ENCODE results near the gene TMEM151B.
"Not testable (repeated sequence)": the region's sequence is repeated elsewhere in the genome, so short reads cannot be mapped to it uniquely, and the experiment has no call there.

Gene TMEM151B

GRCh38 chr6:44309092-44309491 is 38.8 kb downstream of the TMEM151B start:
- H3K36me3 Mint-ChIP-seq: peaks cover 9% of the 10 kb centered on the region
- H3K27ac Mint-ChIP-seq: no peak overlapping the region
- H3K4me3 Mint-ChIP-seq: no peak overlapping the region
- H3K4me1 Mint-ChIP-seq: peaks cover 18% of the 10 kb centered on the region
- H3K9me3 Mint-ChIP-seq: no peaks in the 10 kb centered on the region
- H3K27me3 Mint-ChIP-seq: no peaks in the 10 kb centered on the region

DNA sequence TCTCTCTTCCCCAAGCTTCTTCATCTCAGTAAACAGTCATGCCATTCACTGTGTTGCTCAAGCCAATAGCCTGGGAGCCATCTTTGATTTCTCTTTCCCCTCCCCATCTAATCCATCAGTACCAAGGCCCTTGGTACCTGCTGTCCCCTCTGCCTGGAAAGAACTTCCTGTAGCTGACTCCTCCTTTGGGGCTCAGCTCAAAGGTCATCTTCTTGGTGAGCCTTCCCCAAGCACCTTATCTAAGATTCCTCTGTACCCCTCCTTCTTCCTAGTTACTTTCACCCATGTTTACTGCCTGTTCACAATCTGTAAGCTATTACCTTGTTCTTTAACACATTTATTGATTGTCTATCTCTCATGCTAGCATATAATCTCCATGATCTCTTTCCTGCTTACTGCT is 39.4 kb downstream of the TMEM151B start:
- Mint-ChIP-seq H3K36me3 (peaks cover 9% of the 10 kb centered on the region), H3K27ac (no peak overlapping the region), H3K27me3 (no peaks in the 10 kb centered on the region), H3K4me1 (peaks cover 18% of the 10 kb centered on the region), H3K4me3 (no peak overlapping the region), H3K9me3 (no peaks in the 10 kb centered on the region)

GRCh38 chr6:44310241-44310640 is 40.0 kb downstream of the TMEM151B start:
- no peak overlapping the region for H3K4me3 Mint-ChIP-seq
- no peaks in the 10 kb centered on the region for H3K9me3 Mint-ChIP-seq
- peaks cover 18% of the 10 kb centered on the region for H3K4me1 Mint-ChIP-seq
- H3K27me3 Mint-ChIP-seq: no peaks in the 10 kb centered on the region
- H3K36me3 Mint-ChIP-seq: peaks cover 9% of the 10 kb centered on the region
- no peak overlapping the region for H3K27ac Mint-ChIP-seq

- no peaks in the 10 kb centered on the region for H3K9me3 Mint-ChIP-seq
- H3K27ac Mint-ChIP-seq: no peak overlapping the region
Measured at GRCh38 chr6:44311304-44311703, 41.1 kb downstream of the TMEM151B start.

GRCh38 chr6:44311767-44312166 is 41.5 kb downstream of the TMEM151B start:
- H3K9me3 Mint-ChIP-seq: no peaks in the 10 kb centered on the region
- peaks cover 9% of the 10 kb centered on the region for H3K36me3 Mint-ChIP-seq
- no peaks in the 10 kb centered on the region for H3K27me3 Mint-ChIP-seq
- H3K4me1 Mint-ChIP-seq: peaks cover 18% of the 10 kb centered on the region
- H3K27ac Mint-ChIP-seq: peak overlapping the region; percentile 77
- peak overlapping the region; percentile 99 for H3K4me3 Mint-ChIP-seq

More at GRCh38 chr6:44311304-44311703, 41.1 kb downstream of the TMEM151B start:
- Mint-ChIP-seq H3K4me1 (peaks cover 18% of the 10 kb centered on the region), H3K27me3 (no peaks in the 10 kb centered on the region), H3K4me3 (peak overlapping the region; percentile 99), H3K36me3 (peaks cover 9% of the 10 kb centered on the region)

- peaks cover 18% of the 10 kb centered on the region for H3K4me1 Mint-ChIP-seq
- no peaks in the 10 kb centered on the region for H3K9me3 Mint-ChIP-seq
- H3K27ac Mint-ChIP-seq: peak within 1 kb of the TSS; percentile 95
- H3K4me3 Mint-ChIP-seq: peak within 1 kb of the TSS; percentile 99
- peaks cover 9% of the 10 kb centered on the region for H3K36me3 Mint-ChIP-seq
- H3K27me3 Mint-ChIP-seq: no peaks in the 10 kb centered on the region
Measured at GRCh38 chr6:44312901-44313788, 42.9 kb downstream of the TMEM151B start, which contains the start of gene AARS2. AARS2 (minus strand) TSS chr6:44313347; CDS start chr6:44313323, 24 bp downstream.

- not testable (repeated sequence) for H3K27me3 Mint-ChIP-seq, H3K9me3 Mint-ChIP-seq, H3K36me3 Mint-ChIP-seq, H3K4me3 Mint-ChIP-seq, H3K27ac Mint-ChIP-seq
- peaks cover 18% of the 10 kb centered on the region for H3K4me1 Mint-ChIP-seq
Measured at GRCh38 chr6:44314657-44315056, 44.4 kb downstream of the TMEM151B start.

DNA sequence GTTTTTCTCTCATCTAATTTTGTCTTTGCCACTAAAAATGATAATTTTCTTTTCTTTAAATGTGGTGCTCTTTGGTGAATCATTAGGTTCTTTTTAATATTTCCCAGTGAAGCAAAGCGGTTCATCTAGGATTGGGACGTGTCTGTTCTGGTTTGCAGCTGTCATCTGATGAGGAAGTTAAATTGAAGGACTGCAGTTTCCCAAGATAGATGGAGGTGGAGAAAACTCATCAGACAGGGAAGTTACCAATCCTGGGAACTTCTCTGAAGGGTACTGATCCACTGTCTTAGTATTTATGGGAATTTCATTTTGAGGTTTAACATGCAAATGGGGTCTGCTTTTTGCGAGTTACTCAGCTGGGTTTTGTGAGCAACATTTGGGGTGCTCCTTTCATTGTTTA is 45.3 kb downstream of the TMEM151B start:
- Mint-ChIP-seq H3K36me3 (peaks cover 3% of the 10 kb centered on the region), H3K9me3 (no peaks in the 10 kb centered on the region), H3K4me1 (peaks cover 18% of the 10 kb centered on the region), H3K27ac (no peak overlapping the region), H3K4me3 (no peak overlapping the region), H3K27me3 (peaks cover 8% of the 10 kb centered on the region)

- Mint-ChIP-seq H3K36me3 (peaks cover 1% of the 10 kb centered on the region), H3K27me3 (peaks cover 8% of the 10 kb centered on the region), H3K27ac (no peak overlapping the region), H3K9me3 (no peaks in the 10 kb centered on the region), H3K4me1 (peaks cover 18% of the 10 kb centered on the region), H3K4me3 (no peak overlapping the region)
Measured at GRCh38 chr6:44315951-44316350, 45.7 kb downstream of the TMEM151B start.

GRCh38 chr6:44316481-44316880 is 46.2 kb downstream of the TMEM151B start:
- H3K27ac Mint-ChIP-seq: no peak overlapping the region
- H3K4me3 Mint-ChIP-seq: no peak overlapping the region
- no peaks in the 10 kb centered on the region for H3K9me3 Mint-ChIP-seq
- no peaks in the 10 kb centered on the region for H3K36me3 Mint-ChIP-seq
- H3K27me3 Mint-ChIP-seq: peaks cover 8% of the 10 kb centered on the region
- H3K4me1 Mint-ChIP-seq: peaks cover 18% of the 10 kb centered on the region

DNA sequence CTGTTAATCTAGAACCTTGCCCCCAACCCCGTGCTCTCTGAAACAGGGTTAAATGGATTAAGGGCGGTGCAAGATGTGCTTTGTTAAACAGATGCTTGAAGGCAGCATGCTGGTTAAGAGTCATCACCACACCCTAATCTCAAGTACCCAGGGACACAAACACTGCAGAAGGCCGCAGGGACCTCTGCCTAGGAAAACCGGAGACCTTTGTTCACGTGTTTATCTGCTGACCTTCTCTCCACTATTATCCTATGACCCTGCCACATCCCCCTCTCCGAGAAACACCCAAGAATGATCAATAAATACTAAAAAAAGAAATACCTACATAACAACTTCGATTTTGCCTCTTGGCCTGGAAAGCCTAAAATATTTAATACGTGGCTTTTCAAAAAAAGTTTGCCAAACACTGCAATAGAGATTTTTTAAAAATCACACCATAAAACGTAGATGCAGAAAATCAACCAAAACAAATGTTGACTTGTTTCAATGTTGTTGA is 46.9 kb downstream of the TMEM151B start:
- not testable (repeated sequence) for H3K27me3 Mint-ChIP-seq, H3K36me3 Mint-ChIP-seq, H3K4me3 Mint-ChIP-seq, H3K9me3 Mint-ChIP-seq, H3K27ac Mint-ChIP-seq
- peaks cover 11% of the 10 kb centered on the region for H3K4me1 Mint-ChIP-seq

DNA sequence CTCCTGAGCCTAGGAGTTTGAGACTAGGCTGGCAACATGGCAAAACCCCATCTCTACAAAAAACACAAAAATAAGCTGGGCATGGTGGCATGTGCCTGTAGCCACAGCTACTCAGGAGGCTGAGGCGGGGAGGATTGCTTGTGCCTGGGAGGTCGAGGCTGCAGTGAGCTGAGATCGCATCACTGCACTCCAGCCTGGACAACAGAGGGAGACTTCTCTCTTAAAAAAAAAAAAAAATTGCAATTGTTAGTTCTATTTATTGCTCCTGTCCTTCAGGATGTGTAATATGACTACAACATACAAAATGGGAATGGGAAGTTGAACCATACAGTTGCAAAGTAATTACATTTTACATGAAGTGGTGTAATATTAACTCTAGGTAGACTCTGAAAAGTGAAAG is 51.0 kb downstream of the TMEM151B start:
- Mint-ChIP-seq H3K4me3 (no peak overlapping the region), H3K36me3 (no peaks in the 10 kb centered on the region), H3K4me1 (no peaks in the 10 kb centered on the region), H3K9me3 (no peaks in the 10 kb centered on the region), H3K27me3 (peaks cover 8% of the 10 kb centered on the region), H3K27ac (no peak overlapping the region)

DNA sequence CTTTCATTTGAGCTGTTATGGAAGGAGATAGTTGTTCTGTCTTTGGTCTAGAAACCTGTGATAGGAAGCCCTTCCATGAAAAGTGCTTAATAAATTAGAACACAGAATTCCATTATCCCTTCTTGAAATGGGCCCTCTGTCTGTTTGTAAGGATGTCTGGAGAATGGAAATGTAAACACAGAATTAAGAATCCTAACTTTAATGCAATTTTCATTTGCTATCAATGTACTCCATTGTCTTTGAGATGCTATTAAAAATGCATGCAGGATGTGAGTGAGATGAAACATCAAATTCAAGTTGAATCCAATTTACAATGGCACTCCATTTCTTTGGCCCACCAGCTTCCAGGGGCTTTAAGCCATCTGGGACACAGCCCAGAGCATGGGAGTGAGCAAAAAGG is 56.8 kb downstream of the TMEM151B start:
- Mint-ChIP-seq H3K9me3 (no peaks in the 10 kb centered on the region), H3K4me1 (no peaks in the 10 kb centered on the region), H3K4me3 (no peak overlapping the region), H3K27me3 (peaks cover 9% of the 10 kb centered on the region), H3K36me3 (no peaks in the 10 kb centered on the region), H3K27ac (no peak overlapping the region)

DNA sequence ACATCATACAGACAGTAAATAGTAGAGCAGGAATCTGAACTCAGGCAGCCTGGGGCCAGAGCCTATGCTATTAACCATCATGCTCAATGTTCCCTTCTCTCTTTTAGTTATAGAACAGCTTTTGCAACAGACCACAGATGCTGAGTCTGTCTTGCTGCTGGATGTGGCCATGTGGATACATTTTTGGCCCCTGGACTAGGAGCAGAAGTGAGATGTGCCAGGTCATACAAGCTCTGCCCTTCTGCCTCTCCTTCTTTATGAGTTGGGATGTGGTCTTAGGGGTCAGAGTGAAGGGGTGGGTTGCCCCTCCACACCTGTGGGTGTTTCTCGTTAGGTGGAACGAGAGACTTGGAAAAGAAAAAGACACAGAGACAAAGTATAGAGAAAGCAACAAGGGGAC is 57.5 kb downstream of the TMEM151B start:
- Mint-ChIP-seq H3K4me3 (no peak overlapping the region), H3K27ac (no peak overlapping the region), H3K4me1 (no peaks in the 10 kb centered on the region), H3K9me3 (no peaks in the 10 kb centered on the region), H3K27me3 (peaks cover 9% of the 10 kb centered on the region), H3K36me3 (no peaks in the 10 kb centered on the region)

GRCh38 chr6:44328203-44328602 is 58.0 kb downstream of the TMEM151B start:
- not testable (repeated sequence) for H3K4me1 Mint-ChIP-seq, H3K27ac Mint-ChIP-seq, H3K4me3 Mint-ChIP-seq, H3K36me3 Mint-ChIP-seq, H3K27me3 Mint-ChIP-seq, H3K9me3 Mint-ChIP-seq

DNA sequence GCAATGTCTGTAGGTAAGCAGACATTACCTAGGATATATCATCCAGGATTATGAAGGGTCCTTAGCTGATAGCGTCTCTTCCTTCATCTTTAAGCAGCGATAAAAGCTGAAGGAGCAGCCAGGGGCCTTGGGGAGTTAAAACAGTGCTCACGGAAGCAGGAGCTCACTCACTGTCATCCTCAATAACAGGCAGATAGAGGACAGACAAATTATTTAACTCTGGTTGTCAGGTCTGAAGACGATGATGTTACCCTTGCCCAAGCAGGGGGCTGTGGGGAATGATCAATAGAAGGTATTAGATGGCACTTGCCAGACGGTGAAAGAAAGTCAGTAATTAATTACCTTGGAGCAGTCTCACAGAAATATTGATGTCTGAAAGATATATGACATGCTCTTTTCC is 59.6 kb downstream of the TMEM151B start:
- no peaks in the 10 kb centered on the region for H3K4me1 Mint-ChIP-seq
- no peaks in the 10 kb centered on the region for H3K9me3 Mint-ChIP-seq
- no peak overlapping the region for H3K27ac Mint-ChIP-seq
- H3K27me3 Mint-ChIP-seq: peaks cover 9% of the 10 kb centered on the region
- H3K36me3 Mint-ChIP-seq: no peaks in the 10 kb centered on the region
- no peak overlapping the region for H3K4me3 Mint-ChIP-seq

Data from activated naive CD4-positive, alpha-beta T cell treated with anti-CD3 and anti-CD28 coated beads, Interleukin-2, amount 50 U/mL, for 24 hours (primary cell).